DMS114 treated with DMSO at 0.1 percent for 48 hours (cell line): Measurements from ENCODE around the gene CUX1.
"Not testable (repeated sequence)": the region's sequence is repeated elsewhere in the genome, so short reads cannot be mapped to it uniquely, and the experiment has no call there.

Experiments used
- DNase-seq: peaks from one replicate; lab custom pipeline; 2025; ENCODE audit not compliant: unreplicated experiment; lab: John Stamatoyannopoulos, UW

Gene CUX1

GRCh38 chr7:101824440-101824839 lies 7.0 kb downstream of the CUX1 start:
- no peak for DNase-seq

GRCh38 chr7:101826081-101826835 lies 8.8 kb downstream of the CUX1 start:
- no peak for DNase-seq

- DNase-seq, result no peak
Observed at GRCh38 chr7:101828301-101829020, 11.0 kb downstream of the CUX1 start.

GRCh38 chr7:101829374-101829773 lies 11.9 kb downstream of the CUX1 start:
- no peak for DNase-seq

- no peak for DNase-seq
Observed at GRCh38 chr7:101829821-101830220, 12.4 kb downstream of the CUX1 start.

GRCh38 chr7:101831396-101831795 lies 14.0 kb downstream of the CUX1 start:
- not testable (repeated sequence) for DNase-seq

- no peak for DNase-seq
Observed at GRCh38 chr7:101832205-101832631, 14.8 kb downstream of the CUX1 start.

GRCh38 chr7:101832685-101833375 lies 15.4 kb downstream of the CUX1 start:
- DNase-seq, result no peak

- no peak for DNase-seq
Observed at GRCh38 chr7:101833799-101834198, 16.4 kb downstream of the CUX1 start.

GRCh38 chr7:101835136-101835535 lies 17.7 kb downstream of the CUX1 start:
- DNase-seq, result no peak

GRCh38 chr7:101837433-101837832 lies 20.0 kb downstream of the CUX1 start:
- not testable (repeated sequence) for DNase-seq

- no peak for DNase-seq
Observed at GRCh38 chr7:101838837-101839483, 21.5 kb downstream of the CUX1 start.

GRCh38 chr7:101841328-101841727 lies 23.9 kb downstream of the CUX1 start:
- no peak for DNase-seq

- DNase-seq, result no peak
Observed at GRCh38 chr7:101843293-101844271, 26.2 kb downstream of the CUX1 start.

- no peak for DNase-seq
Observed at GRCh38 chr7:101845974-101846373, 28.5 kb downstream of the CUX1 start.

GRCh38 chr7:101846800-101847538 lies 29.5 kb downstream of the CUX1 start:
- DNase-seq, result no peak

- DNase-seq, result no peak
Observed at GRCh38 chr7:101848208-101848951, 31.0 kb downstream of the CUX1 start.

GRCh38 chr7:101849314-101849713 lies 31.9 kb downstream of the CUX1 start:
- DNase-seq, result not testable (repeated sequence)

- not testable (repeated sequence) for DNase-seq
Observed at GRCh38 chr7:101852364-101852763, 34.9 kb downstream of the CUX1 start.
